GM21526 (cell line): Measurements from ENCODE around the gene SPEF2.
"Not testable (repeated sequence)": the region's sequence is repeated elsewhere in the genome, so short reads cannot be mapped to it uniquely, and the experiment has no call there.

ENCODE experiments used
- ATAC-seq: cut with Tn5 transposase; IDR thresholded peaks from one replicate; pipeline ENCODE4 v1.9.1; 2021; ENCODE audit warnings: moderate library complexity; ENCODE audit not compliant: unreplicated experiment, low FRiP score

SPEF2 gene

GRCh38 chr5:35849860-35850259 lies 232.2 kb downstream of the SPEF2 start:
- no peak for ATAC-seq

GRCh38 chr5:35850967-35851680 lies 233.5 kb downstream of the SPEF2 start:
- ATAC-seq: no peak

GRCh38 chr5:35852084-35852734 lies 234.5 kb downstream of the SPEF2 start:
- ATAC-seq: no peak

GRCh38 chr5:35852773-35853172 lies 235.1 kb downstream of the SPEF2 start:
- ATAC-seq: no peak

- no peak for ATAC-seq
Measured at GRCh38 chr5:35853631-35854030, 236.0 kb downstream of the SPEF2 start.

GRCh38 chr5:35854248-35854647 lies 236.6 kb downstream of the SPEF2 start:
- no peak for ATAC-seq

- no peak for ATAC-seq
Measured at GRCh38 chr5:35855187-35855586, 237.5 kb downstream of the SPEF2 start.

- not testable (repeated sequence) for ATAC-seq
Measured at GRCh38 chr5:35856186-35856764, 238.6 kb downstream of the SPEF2 start.

- peak; percentile 43 for ATAC-seq
Measured at GRCh38 chr5:35856765-35857351, 239.2 kb downstream of the SPEF2 start, which contains the start of gene IL7R. TSS of gene IL7R (plus strand) at chr5:35856891. CDS start at chr5:35856978, 87 bp downstream.

GRCh38 chr5:35857606-35858205 lies 240.0 kb downstream of the SPEF2 start:
- ATAC-seq: no peak

- no peak for ATAC-seq
Measured at GRCh38 chr5:35859101-35859661, 241.5 kb downstream of the SPEF2 start.

- no peak for ATAC-seq
Measured at GRCh38 chr5:35860686-35861085, 243.0 kb downstream of the SPEF2 start.

- no peak for ATAC-seq
Measured at GRCh38 chr5:35861718-35862117, 244.1 kb downstream of the SPEF2 start.

GRCh38 chr5:35862126-35862525 lies 244.5 kb downstream of the SPEF2 start:
- no peak for ATAC-seq

GRCh38 chr5:35863159-35863558 lies 245.5 kb downstream of the SPEF2 start:
- ATAC-seq: no peak
